Left cardiac atrium (tissue), 4 donors: Measurements from ENCODE around the gene KIF21B. TPM values are rescaled to one million over a fixed set of nuclear protein-coding genes. Genes with fewer than 3 reads are reported as not detected.
"Not testable (repeated sequence)": the region's sequence is repeated elsewhere in the genome, so short reads cannot be mapped to it uniquely, and the experiment has no call there.

Experiments
- ATAC-seq, 2 donors: fragments of 200-7000 bp; cut with Tn5 transposase; one replicate each; pipeline ENCODE4 v1.9.1; 2020; ENCODE audit warnings: mild to moderate bottlenecking in 2 of 2, moderate library complexity in 2 of 2
- DNase-seq: peaks from one replicate; pipeline ENCODE4 v3.0.0-alpha.2; 2020
- intact Hi-C, 2 donors: fragments of 100-400 bp; cut with DNase I; formaldehyde crosslinking; loops; one replicate each; pipeline versions ENCODE4 v1.14.1 to v1.15.1; 2022 to 2023
- total RNA-seq, 2 donors: library from RNA; stranded (reverse); fragmentation: NEBNext Ultra II Directional; extraction: Animal tissue kit (Norgen Biotek cat#: 25700); gene quantifications; one replicate each; pipeline ENCODE4 v1.2.1, GENCODE V29; 2021
- donor health status: DM: no; HTN: yes; CAD: no.
- donor health status: DM: no; HTN: yes; CAD: no; lungs with severe emphysema.
- donor health status: DM: yes; HTN: yes; CAD: no.
- donor health status: Dilated cardiomyopathy.

Gene KIF21B
- total RNA-seq, 2 donors from 2014 or later = 0.94 to 1.0 TPM

DNA sequence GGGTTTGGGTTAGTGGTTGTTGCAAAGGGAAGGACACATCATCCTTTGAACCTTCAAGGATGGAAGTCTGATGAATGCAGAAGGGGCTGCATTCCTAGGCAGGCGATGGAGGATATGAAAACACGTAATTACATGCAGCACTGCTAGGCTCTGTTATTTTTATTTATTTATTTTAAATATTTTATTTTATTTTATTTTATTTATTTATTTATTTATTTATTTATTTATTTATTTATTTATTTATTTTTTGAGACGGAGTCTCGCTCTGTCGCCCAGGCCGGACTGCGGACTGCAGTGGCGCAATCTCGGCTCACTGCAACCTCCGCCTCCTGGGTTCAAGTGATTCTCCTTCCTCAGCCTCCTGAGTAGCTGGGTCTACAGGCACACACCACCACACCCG is 59.6 kb downstream of the KIF21B start:
- intact Hi-C loops = not testable (repeated sequence)

DNA sequence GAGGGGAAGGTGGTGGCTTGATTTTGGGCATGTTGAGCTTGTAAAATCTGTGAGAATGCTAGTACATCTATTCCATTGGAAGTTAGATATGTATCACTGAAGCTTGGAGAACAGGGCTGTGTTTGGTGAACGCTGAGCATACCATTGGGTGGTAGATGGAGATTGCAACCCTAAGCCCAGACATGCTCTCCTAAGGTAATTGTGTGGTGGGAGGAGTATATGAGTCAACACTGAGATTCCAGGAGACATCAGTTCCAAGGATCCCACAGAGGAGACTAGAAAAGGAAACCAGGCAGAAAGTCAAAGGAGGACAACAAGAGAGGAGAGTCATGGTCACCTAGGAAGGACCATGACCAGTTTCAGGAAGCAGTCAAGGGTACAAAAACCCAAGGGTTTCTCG is 60.4 kb downstream of the KIF21B start:
- ATAC-seq = no peak
- no peak for DNase-seq
- intact Hi-C loops = no loop called here

More for the DNA sequence above, 59.6 kb downstream of the KIF21B start:
- ATAC-seq, DNase-seq: not testable (repeated sequence)

DNA sequence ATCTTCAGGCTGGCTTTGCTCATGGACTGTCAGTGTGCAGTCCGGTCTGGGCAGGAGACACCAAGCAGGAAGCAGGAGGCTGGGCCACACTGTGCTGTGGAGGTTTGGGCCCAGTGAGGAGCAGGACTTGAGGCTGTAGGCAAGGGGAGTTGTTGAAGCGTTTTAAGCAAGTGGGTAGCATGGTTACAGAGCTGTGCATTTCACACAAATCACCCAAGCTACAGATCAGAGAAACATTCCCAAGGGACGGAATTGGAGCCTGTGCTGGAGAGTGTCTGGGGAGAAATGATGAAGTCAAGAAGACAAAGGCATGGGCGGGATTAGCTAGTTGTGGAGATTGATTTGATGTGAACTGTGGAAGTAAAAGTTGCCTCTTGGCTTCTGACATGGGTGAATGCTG is 60.9 kb downstream of the KIF21B start:
- intact Hi-C loops = no loop called here
- DNase-seq = no peak
- ATAC-seq = no peak

DNA sequence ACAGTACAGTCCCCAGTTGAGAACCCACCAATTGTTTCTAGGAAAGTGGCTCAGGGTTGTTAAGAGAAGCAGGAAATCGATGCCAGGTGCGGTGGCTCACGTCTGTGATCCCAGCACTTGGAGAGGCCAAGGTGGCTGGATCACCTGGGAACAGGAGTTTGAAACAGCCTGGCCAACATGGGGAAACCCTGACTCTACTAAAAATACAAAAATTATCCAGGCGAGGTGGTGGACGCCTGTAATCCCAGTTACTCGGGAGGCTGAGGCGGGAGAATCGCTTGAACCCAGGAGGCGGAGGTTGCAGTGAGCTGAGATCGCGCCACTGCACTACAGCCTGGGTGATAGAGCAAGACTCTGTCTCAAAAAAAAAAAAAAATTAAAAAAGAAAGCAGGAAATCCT is 61.4 kb downstream of the KIF21B start:
- intact Hi-C loops, ATAC-seq, DNase-seq: not testable (repeated sequence)

DNA sequence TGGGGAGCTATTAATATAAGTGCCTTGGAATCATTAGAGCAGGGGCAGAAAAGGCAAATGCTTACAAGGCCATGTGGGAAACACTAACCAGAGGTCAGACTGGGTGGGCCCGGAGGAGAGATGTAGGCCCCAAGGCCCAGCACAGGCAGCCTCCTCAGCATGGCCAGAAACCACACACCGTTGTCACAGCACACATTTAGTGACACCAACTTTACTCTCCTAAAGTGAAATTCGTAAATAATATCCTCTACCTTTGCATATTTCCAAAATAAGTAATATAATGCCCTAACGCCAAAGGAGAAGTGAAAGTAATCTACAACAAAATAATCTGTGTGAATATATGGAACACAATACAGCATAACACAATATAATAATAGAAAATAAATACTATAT is 62.6 kb downstream of the KIF21B start:
- DNase-seq = no peak
- intact Hi-C loops = no loop called here
- ATAC-seq = no peak

DNA sequence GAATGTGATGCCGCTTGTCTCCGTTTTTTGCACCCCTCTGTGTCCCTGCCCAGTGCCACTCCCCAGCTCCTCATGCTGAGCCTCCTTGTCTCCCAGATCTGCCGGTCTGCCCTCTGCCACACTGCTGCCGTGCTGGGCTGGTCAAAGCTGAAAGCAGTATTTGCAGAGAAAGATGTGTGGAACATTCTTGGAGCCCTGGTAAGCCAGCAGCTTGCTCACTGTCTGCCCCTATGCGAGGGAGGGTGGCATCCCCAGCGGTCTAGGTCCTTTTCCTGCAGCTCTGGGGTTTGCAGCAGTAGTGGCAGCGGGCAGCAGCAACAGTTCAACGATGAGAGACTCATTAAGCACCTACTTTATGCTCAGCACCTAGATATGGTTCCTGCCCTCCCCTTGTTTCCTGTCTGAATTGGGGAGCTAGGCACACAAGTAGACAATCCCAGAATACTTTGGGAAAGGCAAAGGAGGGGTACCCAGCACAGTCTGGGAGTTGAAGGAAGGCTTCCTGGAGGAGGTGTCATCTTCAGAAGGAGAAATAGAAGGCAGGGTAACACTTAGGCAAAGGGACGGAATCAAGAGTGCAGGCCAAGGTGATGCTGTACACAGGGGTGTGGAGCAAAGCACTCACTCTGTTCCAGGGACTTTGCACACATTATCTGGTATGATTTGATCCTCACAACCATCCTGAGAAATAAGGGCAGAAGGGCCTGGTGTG is 63.1 kb downstream of the KIF21B start:
- ATAC-seq (no peak), DNase-seq (no peak)
- intact Hi-C loops = no loop called here

DNA sequence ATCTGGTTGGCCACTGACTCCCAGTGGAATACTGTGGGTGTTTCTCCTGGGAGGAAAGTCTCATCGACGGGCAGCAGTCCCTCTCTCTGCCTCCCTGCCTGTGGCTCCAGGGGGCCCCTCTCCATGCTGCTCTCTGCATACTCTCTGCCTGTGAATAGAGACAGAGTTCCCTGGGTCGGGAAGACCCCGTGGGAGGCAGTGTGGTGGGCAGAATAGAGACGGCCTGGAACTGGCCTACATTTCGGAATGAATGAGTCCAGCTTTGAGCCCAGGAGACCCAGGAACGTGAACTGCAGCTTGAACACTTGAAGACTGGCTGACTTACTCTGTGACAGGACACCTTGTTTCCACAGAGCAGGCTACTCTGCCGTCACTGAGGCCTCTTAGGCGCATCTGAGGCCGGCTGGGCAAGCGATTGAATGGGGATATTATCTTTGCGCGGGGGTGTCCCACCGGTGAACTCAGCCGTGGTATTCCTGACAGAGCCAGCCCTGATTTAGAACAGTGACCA is 64.0 kb downstream of the KIF21B start:
- intact Hi-C loops = no loop called here
- ATAC-seq (no peak), DNase-seq (no peak)

DNA sequence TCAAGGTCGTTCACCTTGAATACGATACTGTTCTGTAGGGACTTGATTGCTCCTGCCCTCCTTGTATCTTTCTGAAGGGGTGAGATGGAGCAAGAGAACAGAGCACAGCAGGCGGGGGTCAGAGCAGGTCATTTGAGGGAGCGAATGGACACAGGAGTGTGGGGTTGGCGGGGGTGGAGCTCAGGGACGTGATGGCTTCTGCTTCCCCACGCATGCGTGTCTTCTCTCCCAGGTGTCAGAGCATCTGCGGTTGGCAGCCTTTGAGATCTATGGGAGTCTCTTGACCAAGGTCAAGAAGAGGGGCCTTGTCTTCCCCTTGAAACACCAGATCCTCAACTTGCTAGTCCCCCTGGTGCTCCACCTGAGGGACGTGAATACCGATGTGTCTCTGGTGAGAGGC is 64.9 kb downstream of the KIF21B start:
- DNase-seq (no peak), ATAC-seq (no peak)
- intact Hi-C loops = no loop called here

DNA sequence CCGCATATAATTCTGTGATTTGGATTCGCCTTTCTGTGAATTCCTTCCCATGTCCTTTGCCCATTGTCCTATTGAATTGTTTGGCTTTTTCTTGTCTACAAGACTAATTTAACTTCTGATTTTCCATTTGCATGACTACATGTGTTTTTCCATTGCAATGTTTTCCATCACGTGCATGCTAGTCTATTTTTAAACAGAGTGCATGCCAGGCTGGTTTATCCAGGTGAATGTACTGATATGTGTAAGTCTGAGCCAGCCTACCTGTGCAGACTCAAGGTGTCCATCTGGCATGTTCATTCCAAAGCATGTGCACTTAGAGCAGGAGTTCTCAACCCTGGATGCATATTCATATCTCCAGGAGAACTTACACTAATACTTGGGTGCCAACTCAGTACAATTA is 69.1 kb downstream of the KIF21B start:
- no peak for DNase-seq
- intact Hi-C loops = no loop called here
- no peak for ATAC-seq

DNA sequence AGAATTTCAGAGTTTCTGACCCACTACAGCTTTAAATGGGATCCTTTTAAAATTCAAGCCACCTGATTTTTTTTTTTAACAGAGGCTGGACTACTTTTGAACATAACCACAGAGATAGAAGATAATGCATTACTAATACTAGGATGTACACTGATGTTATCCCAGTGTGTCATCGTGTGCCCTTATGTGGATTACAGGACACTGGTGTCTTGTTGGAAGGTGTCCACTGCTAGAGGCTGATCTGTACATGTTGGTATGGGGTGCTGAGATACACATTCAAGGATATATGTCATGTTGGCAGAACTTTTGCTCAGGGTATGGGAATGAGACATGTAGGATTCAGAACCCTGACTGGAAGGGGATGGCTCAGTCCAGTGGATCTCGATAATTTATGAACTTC is 72.5 kb downstream of the KIF21B start:
- DNase-seq (no peak), ATAC-seq (no peak)
- intact Hi-C loops = no loop called here

DNA sequence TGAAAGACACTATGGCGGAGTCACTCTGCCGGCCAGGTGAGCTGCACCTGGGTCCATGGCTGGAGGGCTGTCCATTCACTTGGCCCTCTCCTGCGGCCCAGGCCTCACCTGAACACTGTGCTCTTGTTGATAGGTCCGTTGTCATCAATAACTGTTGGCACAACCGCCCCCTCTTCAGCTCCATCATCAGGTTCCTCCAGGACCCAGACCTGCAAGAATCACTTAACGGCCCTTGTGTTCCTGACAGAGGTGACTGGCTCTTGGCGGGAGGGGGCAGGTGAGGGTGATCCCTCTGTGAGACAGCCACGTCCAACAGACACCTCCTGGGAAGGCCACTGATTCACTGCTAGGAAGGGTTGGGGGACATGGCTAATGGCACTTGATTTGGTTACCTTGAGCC is 73.9 kb downstream of the KIF21B start:
- ATAC-seq (no peak), DNase-seq (no peak)
- intact Hi-C loops = no loop called here

DNA sequence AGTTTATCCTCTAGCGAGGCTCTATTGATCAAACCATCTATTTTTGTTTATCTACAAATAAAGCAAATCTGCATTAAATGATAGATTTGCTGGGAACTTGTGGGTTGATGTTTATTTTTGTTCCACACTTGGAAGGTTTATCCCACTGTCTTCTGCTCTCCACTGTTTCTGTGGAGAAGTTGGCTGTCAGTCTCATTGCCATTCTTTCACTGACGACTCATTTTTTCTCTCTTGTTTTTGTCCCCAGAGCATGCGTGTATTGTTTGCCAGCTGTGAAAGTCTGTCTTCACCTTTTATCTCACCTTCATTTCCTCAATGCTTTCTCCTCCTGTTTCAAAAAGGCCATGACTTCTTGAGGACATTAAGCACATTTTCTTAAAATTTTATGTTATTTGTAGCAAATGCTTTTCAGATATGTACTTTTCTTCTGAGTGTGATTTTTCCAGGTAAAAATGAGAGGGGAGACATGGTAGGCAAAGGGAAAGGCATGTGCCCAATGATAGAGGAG is 76.4 kb downstream of the KIF21B start:
- intact Hi-C loops = no loop called here

DNA sequence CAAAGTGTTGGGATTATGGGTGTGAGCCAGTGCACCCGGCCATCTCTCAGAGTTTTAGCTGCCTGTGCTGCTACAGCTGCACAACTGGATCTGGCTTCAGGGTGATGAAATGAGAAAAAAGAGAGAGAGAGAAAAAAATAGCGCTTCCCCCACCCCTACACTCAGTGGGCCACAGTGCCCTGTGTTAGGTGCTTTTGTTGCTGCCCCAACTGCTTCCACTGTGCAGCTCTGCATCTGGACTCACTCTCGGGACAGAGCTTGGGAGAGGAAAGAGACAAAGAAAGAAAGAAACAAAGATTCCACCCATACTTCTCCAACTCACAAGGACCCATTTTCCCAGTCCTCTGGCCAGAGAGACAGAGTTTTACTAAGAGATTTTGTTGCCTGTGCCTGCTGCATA is 78.4 kb downstream of the KIF21B start:
- intact Hi-C loops = no loop called here
- ATAC-seq (no peak), DNase-seq (no peak)

More for the DNA sequence above, 76.4 kb downstream of the KIF21B start:
- DNase-seq = no peak
- no peak for ATAC-seq

DNA sequence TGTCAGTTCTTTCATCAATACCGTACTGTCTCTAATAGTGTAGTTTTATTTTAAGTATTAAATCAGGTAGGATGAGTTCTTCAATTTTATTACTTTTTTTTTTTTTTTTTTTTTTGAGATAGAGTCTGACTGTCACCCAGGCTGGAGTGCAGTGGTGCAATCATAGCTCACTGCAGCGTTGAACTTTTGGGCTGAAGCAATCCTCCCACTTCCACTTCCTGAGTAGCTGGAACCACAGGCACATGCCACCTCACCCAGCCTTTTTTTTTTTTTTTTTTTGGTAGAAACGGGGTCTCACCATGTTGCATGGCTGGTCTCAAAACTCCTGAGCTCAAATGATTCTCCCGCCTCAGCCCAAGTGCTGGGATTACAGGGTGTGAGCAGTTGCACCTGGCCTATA is 84.6 kb downstream of the KIF21B start:
- ATAC-seq (no peak), DNase-seq (no peak)
- intact Hi-C loops = no loop called here

DNA sequence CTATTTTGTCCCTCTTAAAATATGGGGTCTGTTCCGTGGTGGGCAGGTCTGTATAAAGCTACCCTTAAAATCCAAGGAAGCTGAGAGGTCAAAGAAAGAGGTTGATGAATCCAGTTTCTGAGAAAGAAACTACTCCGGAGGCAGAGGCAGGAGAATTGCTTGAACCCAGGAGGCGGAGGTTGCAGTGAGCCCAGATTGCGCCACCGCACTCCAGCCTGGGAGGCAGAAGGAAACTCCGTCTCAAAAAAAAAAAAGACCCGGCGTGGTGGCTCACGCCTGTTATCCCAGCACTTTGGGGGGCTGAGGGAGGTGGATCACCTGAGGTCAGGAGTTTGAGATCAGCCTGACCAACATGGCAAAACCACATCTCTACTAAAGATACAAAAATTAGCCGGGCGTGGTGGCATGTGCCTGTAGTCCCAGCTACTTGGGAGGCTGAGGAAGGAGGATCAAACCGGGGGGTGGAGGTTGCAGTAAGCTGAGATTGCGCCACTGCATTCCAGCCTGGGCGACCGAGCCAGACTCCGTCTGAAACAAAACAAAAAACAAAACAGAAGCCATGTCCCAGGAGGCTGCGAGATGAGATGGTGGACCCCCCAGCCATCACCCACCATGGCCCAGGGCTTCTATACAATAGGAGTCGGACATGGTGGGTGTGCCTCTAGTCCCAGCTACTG is 88.1 kb downstream of the KIF21B start:
- intact Hi-C loops, ATAC-seq, DNase-seq: not testable (repeated sequence)

DNA sequence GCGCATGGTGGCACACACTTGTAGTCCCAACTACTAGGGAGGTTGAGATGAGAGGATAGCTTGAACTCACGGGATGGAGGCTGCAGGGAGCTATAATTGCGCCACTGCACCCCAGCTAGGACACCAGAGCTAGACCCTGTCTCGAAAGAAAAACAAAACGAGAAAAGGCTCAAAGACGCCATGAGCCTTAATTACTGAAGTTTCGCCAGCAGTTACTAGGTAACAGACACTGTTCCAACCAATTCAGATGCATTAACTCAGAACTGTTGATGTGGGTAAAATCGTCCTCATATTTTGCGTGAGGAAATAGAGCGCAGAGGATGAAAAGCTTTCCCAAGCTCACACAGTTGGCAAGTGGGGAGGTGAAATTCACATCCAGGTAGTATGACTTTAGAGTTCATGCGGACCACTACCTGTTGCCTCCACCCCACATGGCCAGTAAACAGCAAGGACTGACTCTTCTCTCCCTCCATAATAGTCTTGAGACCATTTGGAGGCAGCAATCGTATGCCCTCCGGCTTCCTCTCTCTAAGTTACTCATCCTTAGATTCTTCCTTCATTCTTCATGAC is 88.8 kb downstream of the KIF21B start:
- ATAC-seq = no peak
- intact Hi-C loops = no loop called here
- no peak for DNase-seq

DNA sequence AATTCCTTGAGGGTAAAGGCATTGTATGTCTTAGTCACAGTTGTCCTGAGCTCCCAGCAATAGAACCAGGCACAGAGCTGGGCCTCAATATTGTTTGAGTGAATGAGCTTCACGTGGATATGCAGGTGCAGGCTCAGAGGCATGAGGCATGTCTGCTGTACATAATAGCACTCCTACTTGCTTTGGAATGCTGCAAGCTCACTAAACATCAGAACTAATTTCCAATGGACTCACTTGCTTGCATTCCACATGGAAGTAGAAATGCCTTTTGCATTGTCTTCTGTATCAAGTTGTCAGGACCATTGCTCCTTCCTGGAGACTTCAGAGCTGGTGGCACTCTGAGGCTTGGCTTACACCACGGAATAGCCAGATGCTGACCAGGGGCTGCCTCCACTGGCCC is 91.7 kb downstream of the KIF21B start:
- intact Hi-C loops = no loop called here
- no peak for ATAC-seq
- no peak for DNase-seq

DNA sequence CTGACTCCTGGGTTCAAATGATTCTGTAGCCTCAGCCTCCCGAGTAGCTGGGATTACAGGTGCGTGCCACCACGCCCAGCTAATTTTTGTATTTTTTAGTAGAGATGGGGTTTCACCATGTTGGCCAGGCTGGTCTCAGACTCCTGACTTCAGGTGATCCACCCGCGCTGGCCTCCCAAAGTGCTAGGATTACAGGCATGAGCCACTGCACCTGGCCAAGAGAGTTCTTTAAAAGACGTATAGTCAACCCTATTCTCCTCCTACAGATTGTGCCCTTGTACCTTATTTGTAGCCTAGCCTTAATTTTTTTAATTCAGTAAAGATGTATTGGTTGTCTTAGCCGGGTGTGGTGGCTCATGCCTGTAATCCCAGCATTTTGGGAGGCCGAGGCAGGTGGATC is 93.2 kb downstream of the KIF21B start:
- ATAC-seq, DNase-seq, intact Hi-C loops: not testable (repeated sequence)

DNA sequence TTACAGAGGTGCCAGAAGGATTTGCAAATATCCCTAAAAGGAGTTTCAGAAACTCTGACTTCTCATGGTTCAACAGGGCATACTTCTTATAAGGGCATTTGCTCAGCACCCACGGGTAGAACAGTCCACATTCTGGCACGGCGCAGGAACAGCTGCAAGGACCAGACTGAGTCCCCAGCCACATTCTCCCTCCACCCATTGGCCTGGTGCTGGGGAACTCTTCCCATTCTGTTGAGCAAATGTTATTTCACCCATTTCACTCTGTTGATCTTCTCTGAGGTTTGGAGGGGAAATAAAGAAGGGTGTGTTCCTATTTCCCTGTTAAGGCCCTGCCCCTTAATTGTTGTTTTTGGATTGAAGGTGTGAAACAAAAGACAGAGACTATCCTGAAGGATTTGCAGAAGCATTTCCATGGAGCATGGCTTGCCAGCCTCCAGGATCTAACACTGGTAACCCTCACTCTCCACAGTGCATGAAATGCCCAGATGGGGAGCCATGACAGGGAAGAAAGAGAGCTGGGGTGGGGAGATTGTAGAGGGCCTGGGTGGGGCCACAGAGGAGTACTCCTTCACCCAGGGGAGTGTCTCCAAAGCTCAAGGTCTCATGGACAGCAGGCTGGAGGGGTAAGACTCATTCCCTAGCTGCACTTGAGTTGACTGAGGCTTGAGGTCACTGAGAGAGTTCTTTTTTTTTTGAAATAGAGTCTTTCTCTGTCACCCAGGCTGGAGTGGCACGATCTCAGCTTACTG is 93.8 kb downstream of the KIF21B start:
- DNase-seq (no peak), ATAC-seq (no peak)
- intact Hi-C loops = no loop called here

DNA sequence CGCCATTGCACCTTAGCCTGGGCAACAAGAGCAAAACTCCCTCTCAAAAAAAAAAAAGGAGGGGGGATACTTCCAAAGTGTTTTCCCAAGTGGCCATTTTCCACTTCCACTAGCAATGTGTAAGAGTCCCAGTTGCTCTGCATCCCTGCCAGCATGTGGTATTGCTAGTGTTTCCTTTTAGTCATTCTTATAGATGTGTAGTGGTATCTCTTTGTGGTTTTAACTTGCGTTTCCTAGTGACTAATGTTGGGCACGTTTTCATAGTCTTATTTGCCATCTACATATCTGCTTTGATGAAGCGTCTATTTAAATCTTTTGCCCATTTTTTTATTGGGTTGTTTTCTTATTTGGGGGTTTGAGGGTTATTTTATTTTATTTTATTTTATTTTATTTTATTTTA is 97.7 kb downstream of the KIF21B start:
- DNase-seq = no peak
- ATAC-seq = no peak
- intact Hi-C loops = no loop called here
